Left lobe of liver (tissue), 1 donor: ENCODE data around the gene ICAM1. TPM values are rescaled to one million over a fixed set of nuclear protein-coding genes. Genes with fewer than 3 reads are reported as not detected.

ENCODE experiments used
- total RNA-seq: library from RNA; stranded (reverse); gene quantifications from one replicate; pipeline ENCODE4 v1.2.1, GENCODE V29; 2021
- donor health status: DM: no; HTN: yes; CAD: no.

Gene ICAM1
- total RNA-seq, 1 donor from 2014 or later = 5.9 TPM

Other genes with a start within 250 kb of the ICAM1 start
- gene SHFL, start 184.8 kb upstream of the ICAM1 start, total RNA-seq = 72.7 TPM
- 17.9 TPM for gene ANGPTL6, start 168.4 kb upstream of the ICAM1 start, total RNA-seq
- gene PPAN, start 164.8 kb upstream of the ICAM1 start, total RNA-seq = 13.0 TPM
- 6.6 TPM for gene P2RY11, start 159.4 kb upstream of the ICAM1 start, total RNA-seq
- 84.6 TPM for gene EIF3G, start 151.2 kb upstream of the ICAM1 start, total RNA-seq
- gene DNMT1, start 76.2 kb upstream of the ICAM1 start, total RNA-seq = 21.5 TPM
- gene S1PR2, start 39.8 kb upstream of the ICAM1 start, total RNA-seq = 1.9 TPM
- 43.3 TPM for gene MRPL4, start 18.9 kb upstream of the ICAM1 start, total RNA-seq
- 0.15 TPM for gene ICAM4, start 15.8 kb downstream of the ICAM1 start, total RNA-seq
- gene ICAM5, start 18.8 kb downstream of the ICAM1 start, total RNA-seq = 0.30 TPM
- 4.2 TPM for gene ZGLP1, start 38.7 kb downstream of the ICAM1 start, total RNA-seq
- gene FDX2, start 44.9 kb downstream of the ICAM1 start, total RNA-seq = 11.0 TPM
- gene RAVER1, start 62.4 kb downstream of the ICAM1 start, total RNA-seq = 11.3 TPM
- 38.6 TPM for gene ICAM3, start 68.5 kb downstream of the ICAM1 start, total RNA-seq
- gene TYK2, start 109.5 kb downstream of the ICAM1 start, total RNA-seq = 78.8 TPM
- gene CDC37, start 132.4 kb downstream of the ICAM1 start, total RNA-seq = 49.4 TPM
- gene PDE4A, start 149.4 kb downstream of the ICAM1 start, total RNA-seq = 1.7 TPM
- 59.6 TPM for gene KEAP1, start 232.2 kb downstream of the ICAM1 start, total RNA-seq
- 0.30 TPM for gene S1PR5, start 246.3 kb downstream of the ICAM1 start, total RNA-seq